Fibroblast of pulmonary artery (primary cell): ENCODE data around the gene HLA-DRA.

ENCODE experiments used
- DNase-seq: peaks from one replicate; pipeline ENCODE4 v3.0.0-alpha.2; 2010; ENCODE audit warnings: low read depth
- H3K4me3 ChIP-seq: replicated peaks from 2 replicates; pipeline ENCODE4 v1.5.1; 2011; ENCODE audit warnings: low read depth, mild to moderate bottlenecking, control low read depth, low read length, moderate library complexity
- TF ChIP-seq, protein P1 (sequence below): IDR thresholded peaks from 2 replicates; pipeline ENCODE4 v1.5.1; 2011; ENCODE audit warnings: mild to moderate bottlenecking, control low read depth, low read length, inconsistent platforms; ENCODE audit errors: missing control alignments

Gene HLA-DRA

DNA sequence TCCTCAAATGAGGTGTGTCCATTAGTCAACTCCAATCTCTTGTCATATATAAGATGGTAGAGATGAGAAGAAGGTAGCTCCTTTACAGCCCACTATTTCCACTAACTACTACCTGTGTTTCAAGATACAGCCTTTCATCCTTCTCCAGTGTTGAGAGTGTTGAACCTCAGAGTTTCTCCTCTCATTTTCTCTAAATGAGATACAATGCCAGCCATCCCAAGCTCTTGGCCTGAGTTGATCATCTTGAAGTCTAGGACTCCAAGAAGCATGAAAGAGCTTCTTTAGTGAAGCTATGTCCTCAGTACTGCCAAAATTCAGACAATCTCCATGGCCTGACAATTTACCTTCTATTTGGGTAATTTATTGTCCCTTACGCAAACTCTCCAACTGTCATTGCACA lies 548 bp upstream of the HLA-DRA start:
- no peak overlapping the region for H3K4me3 ChIP-seq
- TF ChIP-seq, protein P1, sequence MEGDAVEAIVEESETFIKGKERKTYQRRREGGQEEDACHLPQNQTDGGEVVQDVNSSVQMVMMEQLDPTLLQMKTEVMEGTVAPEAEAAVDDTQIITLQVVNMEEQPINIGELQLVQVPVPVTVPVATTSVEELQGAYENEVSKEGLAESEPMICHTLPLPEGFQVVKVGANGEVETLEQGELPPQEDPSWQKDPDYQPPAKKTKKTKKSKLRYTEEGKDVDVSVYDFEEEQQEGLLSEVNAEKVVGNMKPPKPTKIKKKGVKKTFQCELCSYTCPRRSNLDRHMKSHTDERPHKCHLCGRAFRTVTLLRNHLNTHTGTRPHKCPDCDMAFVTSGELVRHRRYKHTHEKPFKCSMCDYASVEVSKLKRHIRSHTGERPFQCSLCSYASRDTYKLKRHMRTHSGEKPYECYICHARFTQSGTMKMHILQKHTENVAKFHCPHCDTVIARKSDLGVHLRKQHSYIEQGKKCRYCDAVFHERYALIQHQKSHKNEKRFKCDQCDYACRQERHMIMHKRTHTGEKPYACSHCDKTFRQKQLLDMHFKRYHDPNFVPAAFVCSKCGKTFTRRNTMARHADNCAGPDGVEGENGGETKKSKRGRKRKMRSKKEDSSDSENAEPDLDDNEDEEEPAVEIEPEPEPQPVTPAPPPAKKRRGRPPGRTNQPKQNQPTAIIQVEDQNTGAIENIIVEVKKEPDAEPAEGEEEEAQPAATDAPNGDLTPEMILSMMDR: no peak
- DNase-seq: no peak

DNA sequence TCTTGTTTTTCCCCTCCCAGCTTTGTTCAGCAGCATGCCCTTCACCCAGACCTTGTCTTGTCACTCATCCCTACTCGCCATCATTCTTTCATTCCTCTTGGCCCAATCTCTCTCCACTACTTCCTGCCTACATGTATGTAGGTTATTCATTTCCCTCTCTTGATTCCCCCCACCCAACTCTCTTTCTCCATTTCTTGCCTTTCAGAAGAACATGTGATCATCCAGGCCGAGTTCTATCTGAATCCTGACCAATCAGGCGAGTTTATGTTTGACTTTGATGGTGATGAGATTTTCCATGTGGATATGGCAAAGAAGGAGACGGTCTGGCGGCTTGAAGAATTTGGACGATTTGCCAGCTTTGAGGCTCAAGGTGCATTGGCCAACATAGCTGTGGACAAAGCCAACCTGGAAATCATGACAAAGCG lies 2.6 kb downstream of the HLA-DRA start:
- TF ChIP-seq, protein P1: no peak
- H3K4me3 ChIP-seq: no peak overlapping the region
- no peak for DNase-seq

DNA sequence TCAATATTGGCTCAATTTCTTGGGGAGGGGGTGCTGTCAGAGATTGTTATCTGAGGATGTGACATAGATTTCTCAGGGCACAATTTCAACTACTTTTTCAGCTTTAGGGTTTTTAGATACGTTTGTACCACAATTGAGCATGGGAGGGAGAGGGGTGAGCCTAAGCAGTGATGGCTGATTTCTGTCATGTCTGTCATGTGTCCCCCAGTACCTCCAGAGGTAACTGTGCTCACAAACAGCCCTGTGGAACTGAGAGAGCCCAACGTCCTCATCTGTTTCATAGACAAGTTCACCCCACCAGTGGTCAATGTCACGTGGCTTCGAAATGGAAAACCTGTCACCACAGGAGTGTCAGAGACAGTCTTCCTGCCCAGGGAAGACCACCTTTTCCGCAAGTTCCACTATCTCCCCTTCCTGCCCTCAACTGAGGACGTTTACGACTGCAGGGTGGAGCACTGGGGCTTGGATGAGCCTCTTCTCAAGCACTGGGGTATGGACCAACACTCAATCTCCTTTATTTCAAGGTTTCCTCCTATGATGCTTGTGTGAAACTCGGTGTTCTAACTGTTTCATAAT lies 3.4 kb downstream of the HLA-DRA start:
- no peak overlapping the region for H3K4me3 ChIP-seq
- no peak for DNase-seq
- TF ChIP-seq, protein P1: no peak

DNA sequence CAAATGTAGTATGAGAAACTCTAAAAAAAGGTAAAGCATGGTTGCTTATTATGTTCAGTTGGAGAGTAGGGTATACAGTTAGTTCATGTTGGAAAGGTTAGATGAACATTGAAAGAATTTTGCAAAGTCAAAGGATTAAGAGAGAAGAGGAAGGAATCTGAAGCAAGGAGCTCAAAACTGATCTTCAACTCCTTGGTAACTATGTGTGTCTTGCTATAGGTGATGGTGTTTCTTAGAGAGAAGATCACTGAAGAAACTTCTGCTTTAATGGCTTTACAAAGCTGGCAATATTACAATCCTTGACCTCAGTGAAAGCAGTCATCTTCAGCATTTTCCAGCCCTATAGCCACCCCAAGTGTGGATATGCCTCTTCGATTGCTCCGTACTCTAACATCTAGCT lies 4.7 kb downstream of the HLA-DRA start:
- H3K4me3 ChIP-seq: no peak overlapping the region
- no peak for DNase-seq
- TF ChIP-seq, protein P1: no peak

DNA sequence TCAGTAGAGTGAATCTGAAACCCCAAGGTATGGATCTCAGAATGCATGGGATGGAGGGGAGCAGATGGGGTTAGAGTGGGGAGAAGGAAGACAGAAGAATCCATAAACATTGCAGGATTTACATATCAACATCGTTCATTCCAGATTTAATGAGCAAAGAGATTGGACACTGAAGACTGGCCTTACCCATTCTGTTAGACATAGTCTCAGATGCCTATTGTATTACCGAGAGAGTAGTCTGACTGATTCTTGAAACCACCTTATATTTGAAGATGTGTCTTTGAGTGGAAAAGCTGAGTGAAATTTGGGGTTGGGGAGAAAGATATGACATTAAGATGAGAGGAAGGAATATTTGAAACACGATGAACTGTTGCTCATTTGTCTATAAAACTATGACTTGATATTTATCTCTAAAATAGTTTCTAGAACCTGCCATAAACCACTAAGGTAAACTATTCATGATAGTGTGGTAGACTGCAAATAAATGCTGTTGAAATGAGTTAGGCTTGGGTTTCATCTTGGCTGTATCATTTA lies 5.7 kb downstream of the HLA-DRA start:
- TF ChIP-seq, protein P1: no peak
- no peak for DNase-seq
- H3K4me3 ChIP-seq: no peak overlapping the region

DNA sequence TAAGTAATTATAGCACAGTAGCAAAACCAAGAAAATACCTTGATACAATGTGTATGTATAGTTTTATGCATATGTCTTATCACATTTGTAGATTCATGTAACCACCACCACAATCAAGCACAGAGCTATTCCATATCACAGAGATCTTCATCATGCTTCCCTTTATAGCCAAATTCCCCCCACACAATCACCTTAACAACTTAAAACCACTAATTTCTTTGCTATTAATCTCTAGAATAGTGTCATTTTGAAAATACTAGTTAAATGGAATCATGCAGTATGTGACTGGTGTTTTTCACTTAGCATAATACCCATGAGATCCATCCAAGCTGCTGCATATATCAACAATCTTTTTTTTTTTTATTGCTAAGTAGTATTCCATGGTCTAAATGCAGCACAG lies 8.2 kb downstream of the HLA-DRA start:
- TF ChIP-seq, protein P1: no peak
- no peak overlapping the region for H3K4me3 ChIP-seq
- DNase-seq: no peak
